Fibroblast of lung (primary cell): ENCODE results near the gene SORCS2.

Experiments
- EZH2 ChIP-seq: IDR thresholded peaks from 2 replicates; pipeline ENCODE4 v1.5.1; 2012; ENCODE audit warnings: low read length, control low read depth, mild to moderate bottlenecking; ENCODE audit errors: missing control alignments
- TF ChIP-seq, protein P1 (sequence below), 2 donors: IDR thresholded peaks in 1 of 2; conservative IDR thresholded peaks in 1 of 2; 1 replicate in 1 of 2; 2 replicates in 1 of 2; pipeline ENCODE4 v1.5.1; 2011 to 2012; ENCODE audit warnings: low read length in 2 of 2, control low read depth in 1 of 2, inconsistent platforms in 1 of 2, low read depth in 1 of 2, mild to moderate bottlenecking in 1 of 2

DNA sequence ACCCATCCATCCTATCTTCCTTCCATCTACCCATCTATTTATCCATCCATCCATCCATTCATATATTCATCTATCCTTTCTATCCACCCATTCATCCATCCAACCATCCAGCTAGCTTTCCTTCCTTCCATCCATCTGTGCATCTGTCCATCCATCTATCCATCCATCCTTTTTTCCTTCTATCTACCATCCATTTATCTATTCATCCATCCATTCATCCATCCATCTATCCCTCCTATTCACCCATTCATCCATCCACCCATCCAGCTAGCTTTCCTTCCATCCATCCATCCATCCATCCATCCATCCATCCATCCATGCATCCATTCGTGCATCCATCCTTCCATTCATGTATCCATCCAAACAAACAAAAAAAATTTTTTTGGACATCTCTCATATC lies 123.6 kb downstream of the SORCS2 start:
- TF ChIP-seq, protein P1, sequence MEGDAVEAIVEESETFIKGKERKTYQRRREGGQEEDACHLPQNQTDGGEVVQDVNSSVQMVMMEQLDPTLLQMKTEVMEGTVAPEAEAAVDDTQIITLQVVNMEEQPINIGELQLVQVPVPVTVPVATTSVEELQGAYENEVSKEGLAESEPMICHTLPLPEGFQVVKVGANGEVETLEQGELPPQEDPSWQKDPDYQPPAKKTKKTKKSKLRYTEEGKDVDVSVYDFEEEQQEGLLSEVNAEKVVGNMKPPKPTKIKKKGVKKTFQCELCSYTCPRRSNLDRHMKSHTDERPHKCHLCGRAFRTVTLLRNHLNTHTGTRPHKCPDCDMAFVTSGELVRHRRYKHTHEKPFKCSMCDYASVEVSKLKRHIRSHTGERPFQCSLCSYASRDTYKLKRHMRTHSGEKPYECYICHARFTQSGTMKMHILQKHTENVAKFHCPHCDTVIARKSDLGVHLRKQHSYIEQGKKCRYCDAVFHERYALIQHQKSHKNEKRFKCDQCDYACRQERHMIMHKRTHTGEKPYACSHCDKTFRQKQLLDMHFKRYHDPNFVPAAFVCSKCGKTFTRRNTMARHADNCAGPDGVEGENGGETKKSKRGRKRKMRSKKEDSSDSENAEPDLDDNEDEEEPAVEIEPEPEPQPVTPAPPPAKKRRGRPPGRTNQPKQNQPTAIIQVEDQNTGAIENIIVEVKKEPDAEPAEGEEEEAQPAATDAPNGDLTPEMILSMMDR (conservative IDR thresholded peaks at IDR 0.05 in 1 of 2, IDR thresholded peaks at IDR 0.05 in 1 of 2; ENCODE audit: low read depth in 1 of 2, low read length in 2 of 2) = no peak
- no peak for TF ChIP-seq EZH2
